ENCODE results near the gene KCNK4.
A peak's percentile ranks its signal among the peaks of the same experiment; 100 is the strongest.

Gene KCNK4

GRCh38 chr11:64290352-64291261 is 495 bp upstream of the KCNK4 start:
- DNase-seq (ENCODE audit: low spot score), result no peak

GRCh38 chr11:64291752-64292459 is 804 bp downstream of the KCNK4 start:
- DNase-seq (ENCODE audit: low spot score), result no peak

GRCh38 chr11:64292460-64293254 is 1.6 kb downstream of the KCNK4 start:
- no peak for DNase-seq (ENCODE audit: low spot score)

GRCh38 chr11:64294774-64295173 is 3.7 kb downstream of the KCNK4 start:
- DNase-seq (ENCODE audit: low spot score), result peak; percentile 70

- no peak for DNase-seq (ENCODE audit: low spot score)
Measured at GRCh38 chr11:64295760-64296159, 4.7 kb downstream of the KCNK4 start.

GRCh38 chr11:64296236-64296635 is 5.1 kb downstream of the KCNK4 start:
- peak; percentile 44 for DNase-seq (ENCODE audit: low spot score)

GRCh38 chr11:64296830-64297698 is 6.0 kb downstream of the KCNK4 start:
- DNase-seq (ENCODE audit: low spot score), result no peak

GRCh38 chr11:64297699-64298358 is 6.7 kb downstream of the KCNK4 start:
- no peak for DNase-seq (ENCODE audit: low spot score)

- peak; percentile 68 for DNase-seq (ENCODE audit: low spot score)
Measured at GRCh38 chr11:64298966-64299846, 8.1 kb downstream of the KCNK4 start.

- no peak for DNase-seq (ENCODE audit: low spot score)
Measured at GRCh38 chr11:64299847-64300648, 8.9 kb downstream of the KCNK4 start, which contains the start of gene CATSPERZ. CATSPERZ (plus strand) TSS chr11:64300358; CDS start chr11:64300411, 53 bp downstream.

- DNase-seq (ENCODE audit: low spot score), result no peak
Measured at GRCh38 chr11:64303109-64304031, 12.3 kb downstream of the KCNK4 start.

GRCh38 chr11:64304032-64304315 is 12.9 kb downstream of the KCNK4 start:
- DNase-seq (ENCODE audit: low spot score), result no peak

- DNase-seq (ENCODE audit: low spot score), result peak; percentile 86
Measured at GRCh38 chr11:64304316-64305072, 13.4 kb downstream of the KCNK4 start.

- peak; percentile 100 for DNase-seq (ENCODE audit: low spot score)
Measured at GRCh38 chr11:64305075-64305690, 14.1 kb downstream of the KCNK4 start, which contains the start of gene ESRRA. ESRRA (plus strand) TSS chr11:64305524; CDS start chr11:64307180, 1,656 bp downstream.

GRCh38 chr11:64305691-64306562 is 14.8 kb downstream of the KCNK4 start:
- no peak for DNase-seq (ENCODE audit: low spot score)

- no peak for DNase-seq (ENCODE audit: low spot score)
Measured at GRCh38 chr11:64306563-64306875, 15.4 kb downstream of the KCNK4 start.

Data from AG20443 (cell line).